GM23248 (cell line): ENCODE data around the gene TIMM13. TPM values are rescaled to one million over a fixed set of nuclear protein-coding genes. Genes with fewer than 3 reads are reported as not detected.
"Not testable (repeated sequence)": the region's sequence is repeated elsewhere in the genome, so short reads cannot be mapped to it uniquely, and the experiment has no call there.

Experiments
- DNase-seq: peaks from one replicate; pipeline ENCODE4 v3.0.0-alpha.2; 2015
- H2AFZ ChIP-seq: fragments of 200-600 bp; sonication (generic); 2 replicates; pipeline ENCODE4 v1.6.1; 2016; ENCODE audit warnings: antibody characterized with exemption
- H3F3A ChIP-seq: fragments of 200-600 bp; sonication (generic); 2 replicates; pipeline ENCODE4 v1.6.1; 2016; ENCODE audit warnings: mild to moderate bottlenecking, antibody characterized with exemption, mixed run types; ENCODE audit not compliant: insufficient read depth
- H3K27ac ChIP-seq: fragments of 200-600 bp; sonication (generic); 2 replicates; pipeline ENCODE4 v1.5.1; 2016; ENCODE audit warnings: mild to moderate bottlenecking
- H3K27me3 ChIP-seq: fragments of 200-600 bp; sonication (generic); replicated peaks from 2 replicates; pipeline ENCODE4 v1.6.1; 2016; ENCODE audit warnings: mild to moderate bottlenecking; ENCODE audit not compliant: insufficient read depth
- H3K36me3 ChIP-seq: fragments of 200-600 bp; sonication (generic); 2 replicates; pipeline ENCODE4 v1.6.1; 2016; ENCODE audit warnings: low read depth, mild to moderate bottlenecking
- H3K4me1 ChIP-seq: fragments of 200-600 bp; sonication (generic); 2 replicates; pipeline ENCODE4 v1.6.1; 2016; ENCODE audit warnings: mild to moderate bottlenecking; ENCODE audit not compliant: insufficient read depth
- H3K4me2 ChIP-seq: fragments of 200-600 bp; sonication (generic); one replicate; pipeline ENCODE4 v1.6.1; 2016; ENCODE audit warnings: mild to moderate bottlenecking; ENCODE audit not compliant: unreplicated experiment
- H3K4me3 ChIP-seq: fragments of 200-600 bp; sonication (generic); 2 replicates; pipeline ENCODE4 v1.5.1; 2016; ENCODE audit warnings: mild to moderate bottlenecking
- H3K79me2 ChIP-seq: fragments of 200-600 bp; sonication (generic); 2 replicates; pipeline ENCODE4 v1.6.1; 2016; ENCODE audit warnings: mild to moderate bottlenecking; ENCODE audit not compliant: insufficient read depth
- H3K9ac ChIP-seq: fragments of 200-600 bp; sonication (generic); 2 replicates; pipeline ENCODE4 v1.6.1; 2016; ENCODE audit warnings: mild to moderate bottlenecking
- H3K9me2 ChIP-seq: fragments of 200-600 bp; sonication (generic); 2 replicates; pipeline ENCODE4 v1.6.1; 2016; ENCODE audit warnings: mixed run types, mild to moderate bottlenecking, moderate library complexity; ENCODE audit not compliant: insufficient read depth
- H3K9me3 ChIP-seq: fragments of 200-600 bp; sonication (generic); one replicate; pipeline ENCODE4 v1.6.1; 2017; ENCODE audit warnings: low read depth
- H4K20me1 ChIP-seq: fragments of 200-600 bp; sonication (generic); 2 replicates; pipeline ENCODE4 v1.6.0; 2016; ENCODE audit not compliant: insufficient read depth
- EZH2 ChIP-seq: fragments of 200-600 bp; sonication (generic); IDR thresholded peaks from 2 replicates; pipeline ENCODE4 v1.6.1; 2018; ENCODE audit warnings: antibody characterized with exemption, mild to moderate bottlenecking; ENCODE audit not compliant: insufficient read depth, poor library complexity, severe bottlenecking
- EZH2phosphoT487 ChIP-seq: fragments of 200-600 bp; sonication (generic); IDR thresholded peaks from 2 replicates; pipeline ENCODE4 v1.6.1; 2018; ENCODE audit warnings: antibody characterized with exemption, moderate library complexity, mild to moderate bottlenecking, low read depth; ENCODE audit not compliant: insufficient read depth
- WGBS, 2 experiments: methylation state at CpG; one replicate each; pipeline ENCODE4 v1.1.6; 2015 to 2017; ENCODE audit warnings: low lambda C conversion rate in 2 of 2, low coverage in 1 of 2; ENCODE audit errors: missing lambda C conversion rate in 2 of 2; 5-methylcytosine and 5-hydroxymethylcytosine counted together
- in situ Hi-C: fragments of 300-500 bp; cut with MboI; formaldehyde crosslinking; loops from 2 replicates; pipeline ENCODE4 v1.15.0; 2020
- polyA plus RNA-seq: library from polyadenylated mRNA; unstranded; fragments of >200 nt; fragmentation: Nextera tagmentation; extraction: Ambion mirVana; gene quantifications from 2 replicates; pipeline ENCODE4 v1.2.1, GENCODE V29; 2016
- total RNA-seq: library from RNA; depleted of rRNA; stranded (reverse); fragments of >200 nt; shearing (Covaris generic); gene quantifications from 2 replicates; pipeline ENCODE4 v1.2.3, GENCODE V29; 2014

The TIMM13 gene
- total and polyA plus RNA-seq, 2 experiments from 2014 or later, result 57.6 to 143 TPM

DNA sequence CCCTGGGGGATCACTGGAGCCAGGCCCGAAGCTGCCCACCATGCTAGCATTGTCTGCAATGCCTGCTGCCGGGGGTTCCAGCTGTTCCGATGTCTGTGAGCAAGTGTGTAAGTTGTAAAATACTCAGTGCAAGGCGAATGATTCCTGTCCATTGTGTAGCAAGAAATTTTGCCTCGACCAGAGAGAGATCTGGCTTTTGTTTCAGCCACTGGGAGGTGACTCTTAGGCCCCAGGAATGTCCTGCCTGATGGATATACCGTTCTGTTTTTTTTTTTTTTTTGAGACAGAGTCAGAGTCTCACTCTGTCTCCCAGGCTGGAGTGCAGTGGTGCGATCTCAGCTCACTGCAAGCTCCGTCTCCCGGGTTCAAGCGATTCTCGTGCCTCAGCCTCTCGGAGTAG is 41.2 kb upstream of the TIMM13 start:
- no peak overlapping the region for H3K27ac ChIP-seq
- no peaks in the 10 kb centered on the region; the same call in 1 of the 2 replicates for H3F3A ChIP-seq
- peaks cover 12% of the 10 kb centered on the region for H3K4me1 ChIP-seq
- H2AFZ ChIP-seq, result no peak overlapping the region
- H3K9ac ChIP-seq, result no peak overlapping the region
- in situ Hi-C loops, result no loop called here
- WGBS, 2 experiments, result 68 to 72% methylated on average over 12 of the region's 12 CpGs
- H4K20me1 ChIP-seq, result no peaks in the 10 kb centered on the region
- no peaks in the 10 kb centered on the region for H3K9me3 ChIP-seq
- no peaks in the 10 kb centered on the region for H3K79me2 ChIP-seq
- no peaks in the 10 kb centered on the region for H3K36me3 ChIP-seq
- H3K4me2 ChIP-seq, result no peak overlapping the region
- H3K4me3 ChIP-seq, result no peak overlapping the region
- H3K27me3 ChIP-seq, result no peaks in the 10 kb centered on the region
- H3K9me2 ChIP-seq, result no peaks in the 10 kb centered on the region
- TF ChIP-seq EZH2, result no peak
- no peak for TF ChIP-seq EZH2phosphoT487
- peak; percentile 33 for DNase-seq

DNA sequence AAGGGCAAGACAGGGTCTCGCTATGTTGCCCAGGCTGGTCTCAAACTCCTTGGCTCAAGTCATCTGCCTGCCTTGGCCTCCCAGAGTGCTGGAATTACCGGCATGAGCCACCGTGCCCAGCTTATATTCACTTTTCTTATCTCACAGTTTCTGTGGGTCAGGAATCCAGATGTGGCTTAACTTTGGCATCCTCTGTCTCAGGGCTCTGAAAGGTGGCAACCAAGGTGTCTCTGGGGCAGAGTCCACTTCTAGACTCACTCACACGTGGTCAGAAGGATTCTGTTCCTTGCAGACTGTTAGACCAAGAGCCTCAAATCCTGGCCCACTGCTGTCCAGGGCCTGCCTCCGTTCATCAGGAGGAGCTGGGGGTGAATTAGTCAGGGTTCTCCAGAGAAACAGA is 37.0 kb upstream of the TIMM13 start:
- in situ Hi-C loops, result no loop called here
- no peaks in the 10 kb centered on the region for H3K9me3 ChIP-seq
- WGBS, 2 experiments, result 57 to 67% methylated on average over 5 of the region's 5 CpGs

DNA sequence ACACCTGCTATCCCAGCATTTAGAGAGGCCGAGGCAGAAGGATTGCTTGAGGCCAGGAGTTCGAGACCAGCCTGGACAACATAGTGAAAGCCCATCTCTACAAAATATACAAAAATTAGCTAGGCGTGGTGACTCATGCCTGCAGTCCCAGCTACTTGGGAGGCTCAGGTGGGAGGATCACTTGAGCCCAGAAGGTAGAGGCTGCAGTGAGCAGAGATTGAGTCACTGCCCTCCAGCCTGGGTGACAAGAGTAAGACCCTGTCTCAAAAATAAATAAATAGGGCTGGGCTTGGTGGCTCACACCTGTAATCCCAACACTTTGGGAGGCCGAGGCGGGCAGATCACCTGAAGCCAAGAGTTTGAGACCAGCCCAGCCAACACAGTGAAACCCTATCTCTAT is 36.3 kb upstream of the TIMM13 start:
- in situ Hi-C loops, result not testable (repeated sequence)
- peak overlapping the region; percentile 77; the same call in 1 of the 2 replicates for H2AFZ ChIP-seq
- WGBS, 2 experiments, result 94 to 96% methylated on average over 5 of the region's 5 CpGs

More for the DNA sequence above, 37.0 kb upstream of the TIMM13 start:
- Histone ChIP-seq H3K36me3 (no peaks in the 10 kb centered on the region), H3K27ac (no peak overlapping the region), H3K4me3 (no peak overlapping the region), H3K79me2 (no peaks in the 10 kb centered on the region; the same call in 1 of the 2 replicates), H3K4me1 (peaks cover 12% of the 10 kb centered on the region), H3K9ac (no peak overlapping the region), H2AFZ (no peak overlapping the region), H3K4me2 (no peak overlapping the region), H3K9me2 (no peaks in the 10 kb centered on the region), H3K27me3 (no peaks in the 10 kb centered on the region), H4K20me1 (no peaks in the 10 kb centered on the region), H3F3A (no peaks in the 10 kb centered on the region; the same call in 1 of the 2 replicates)
- no peak for DNase-seq
- TF ChIP-seq EZH2phosphoT487, result no peak
- no peak for TF ChIP-seq EZH2

DNA sequence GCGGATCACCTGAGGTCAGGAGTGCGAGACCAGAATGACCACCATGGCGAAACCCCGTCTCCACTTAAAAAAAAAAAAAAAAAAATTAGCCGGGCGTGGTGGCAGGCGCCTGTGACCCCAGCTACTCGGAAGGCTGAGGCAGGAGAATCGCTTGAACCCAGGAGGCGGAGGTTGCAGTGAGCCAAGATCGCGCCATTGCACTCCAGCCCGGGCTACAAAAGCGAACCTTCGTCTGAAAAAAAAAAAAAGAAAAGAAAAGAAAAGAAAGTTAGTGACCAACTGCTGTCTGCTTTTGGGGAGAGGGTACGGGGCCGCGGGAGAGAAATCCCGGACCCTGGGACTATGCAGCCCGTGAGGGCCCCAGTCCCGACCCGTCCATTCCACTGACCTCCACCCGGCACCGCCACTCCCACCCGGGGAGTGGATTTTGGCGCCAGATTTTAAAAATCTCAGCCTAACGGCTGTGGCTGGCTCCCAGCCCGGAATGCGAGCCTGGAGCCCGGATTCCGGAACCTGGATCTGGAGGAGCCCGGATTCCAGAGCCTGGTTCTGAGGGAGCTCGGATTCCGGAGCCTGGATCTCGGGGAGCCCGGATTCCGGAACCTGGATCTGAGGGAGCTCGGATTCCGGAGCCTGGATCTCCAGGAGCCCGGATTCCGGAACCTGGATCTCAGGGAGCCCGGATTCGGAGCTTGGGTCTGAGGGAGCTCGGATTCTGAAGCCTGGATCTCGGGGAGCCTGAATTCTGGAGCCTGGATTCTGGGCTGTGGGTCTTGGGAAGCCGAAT is 35.4 kb upstream of the TIMM13 start:
- in situ Hi-C loops, result no loop called here
- no peaks in the 10 kb centered on the region for H3K9me3 ChIP-seq
- peak; percentile 98 for DNase-seq
- no peaks in the 10 kb centered on the region for H4K20me1 ChIP-seq
- H3K4me1 ChIP-seq, result 0 out of 2 replicates have a peak, but pooled peaks cover 6% of the 10 kb centered on the region
- WGBS, 2 experiments, result 5 to 6% methylated on average over 42 to 46 of the region's 46 CpGs
- peaks cover 10% of the 10 kb centered on the region for H3K79me2 ChIP-seq
- TF ChIP-seq EZH2phosphoT487 (no peak), EZH2 (no peak)
- peak overlapping the region; percentile 54 for H3K27ac ChIP-seq
- H3K27me3 ChIP-seq, result no peaks in the 10 kb centered on the region
- H3K36me3 ChIP-seq, result no peaks in the 10 kb centered on the region
- H3K9me2 ChIP-seq, result no peaks in the 10 kb centered on the region
- H3K9ac ChIP-seq, result peak overlapping the region; percentile 78
- H3F3A ChIP-seq, result no peaks in the 10 kb centered on the region; the same call in 1 of the 2 replicates
- H2AFZ ChIP-seq, result peak overlapping the region; percentile 98
- H3K4me2 ChIP-seq, result peak overlapping the region; percentile 89
- H3K4me3 ChIP-seq, result peak overlapping the region; percentile 90

More for the DNA sequence above, 36.3 kb upstream of the TIMM13 start:
- not testable (repeated sequence) for H3K27ac ChIP-seq, H3K4me3 ChIP-seq, H3K79me2 ChIP-seq, H3K9ac ChIP-seq, H3K9me2 ChIP-seq, H3K27me3 ChIP-seq, H3K4me2 ChIP-seq, H3K9me3 ChIP-seq, H3K36me3 ChIP-seq, H3K4me1 ChIP-seq, H3F3A ChIP-seq, DNase-seq, H4K20me1 ChIP-seq
